Glomerular endothelial cell (primary cell): ENCODE measurements around the gene LENEP. TPM values are rescaled to one million over a fixed set of nuclear protein-coding genes. Genes with fewer than 3 reads are reported as not detected.

Experiments used
- DNase-seq: peaks from one replicate; pipeline ENCODE4 v3.0.0-alpha.2; 2011; ENCODE audit warnings: low read depth, low spot score; ENCODE audit errors: extremely low read depth
- total RNA-seq: library from RNA; depleted of rRNA; stranded (reverse); fragments of >200 nt; gene quantifications from 2 replicates; pipeline ENCODE4 v1.2.3, GENCODE V29; 2015

LENEP gene
- total RNA-seq, 1 donor from 2014 or later = not detected

DNA sequence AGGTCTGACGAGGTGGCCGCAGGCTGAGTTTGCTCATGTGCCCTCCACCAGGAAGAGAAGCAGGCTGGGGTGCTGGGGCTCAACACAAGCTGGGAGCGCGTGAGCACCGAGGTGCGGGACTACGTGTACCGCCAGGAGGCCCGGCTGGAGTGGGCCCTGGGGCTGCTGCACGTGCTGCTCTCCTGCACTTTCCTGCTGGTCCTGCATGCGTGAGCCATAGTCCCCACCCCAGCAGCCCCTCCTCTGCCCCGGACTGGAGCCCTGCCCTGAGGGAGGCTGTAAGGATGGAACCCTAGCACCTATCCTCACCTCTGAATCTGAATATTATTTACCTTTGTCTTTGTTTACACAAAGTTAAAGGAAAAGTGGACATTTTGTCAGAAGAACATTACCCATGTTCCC is 49.9 kb downstream of the LENEP start:
- DNase-seq = no peak

DNA sequence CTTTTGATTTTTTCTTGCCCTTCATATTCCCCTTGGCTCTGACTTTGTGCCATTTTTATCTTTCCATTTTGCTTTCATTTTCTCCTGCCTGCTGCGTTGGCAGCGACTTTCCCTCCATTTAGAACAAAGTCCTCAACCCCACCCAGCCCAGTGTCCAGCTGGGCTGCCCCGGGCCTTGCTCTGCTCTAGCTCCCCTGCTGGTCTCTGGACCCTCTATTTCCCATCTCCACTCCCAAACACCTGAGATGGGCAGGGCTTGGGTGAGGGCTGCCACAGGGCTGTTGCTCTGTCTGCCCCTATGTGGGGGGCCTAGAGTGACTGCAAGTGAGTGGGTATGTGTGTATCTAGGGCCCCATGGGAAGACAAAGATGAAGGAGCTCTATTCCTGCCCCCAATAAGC is 50.4 kb downstream of the LENEP start:
- no peak for DNase-seq

Other genes with a start within 250 kb of the LENEP start
- gene KCNN3, start 123.3 kb upstream of the LENEP start, total RNA-seq = 4.8 and 10.5 TPM in 2 replicates
- 8.1 and 11.6 TPM in 2 replicates for gene PMVK, start 56.9 kb upstream of the LENEP start, total RNA-seq
- 108 and 115 TPM in 2 replicates for gene PBXIP1, start 37.5 kb upstream of the LENEP start, total RNA-seq
- gene PYGO2, start 31.8 kb upstream of the LENEP start, total RNA-seq = 17.5 and 20.9 TPM in 2 replicates
- 300 and 313 TPM in 2 replicates for gene SHC1, start 22.8 kb upstream of the LENEP start, total RNA-seq
- 37.8 and 57.8 TPM in 2 replicates for gene CKS1B, start 18.9 kb upstream of the LENEP start, total RNA-seq
- 31.2 and 33.7 TPM in 2 replicates for gene FLAD1, start 10.2 kb upstream of the LENEP start, total RNA-seq
- 19.3 and 23.6 TPM in 2 replicates for gene ZBTB7B, start 9.2 kb downstream of the LENEP start, total RNA-seq
- gene DCST2, start 40.2 kb downstream of the LENEP start, total RNA-seq = 0.12 TPM in 1 of 2 replicates, not detected in the other
- not detected in 2 replicates for gene DCST1, start 40.2 kb downstream of the LENEP start, total RNA-seq
- gene ADAM15, start 57.7 kb downstream of the LENEP start, total RNA-seq = 405 and 619 TPM in 2 replicates
- gene EFNA4, start 70.2 kb downstream of the LENEP start, total RNA-seq = 19.2 and 25.1 TPM in 2 replicates
- gene EFNA3, start 85.3 kb downstream of the LENEP start, total RNA-seq = 1.5 and 4.0 TPM in 2 replicates
- 77.9 and 195 TPM in 2 replicates for gene EFNA1, start 134.3 kb downstream of the LENEP start, total RNA-seq
- gene SLC50A1, start 142.3 kb downstream of the LENEP start, total RNA-seq = 21.0 and 29.1 TPM in 2 replicates
- 41.0 and 45.0 TPM in 2 replicates for gene DPM3, start 146.9 kb downstream of the LENEP start, total RNA-seq
- 121 and 150 TPM in 2 replicates for gene KRTCAP2, start 179.7 kb downstream of the LENEP start, total RNA-seq
- 9.9 and 11.8 TPM in 2 replicates for gene TRIM46, start 180.3 kb downstream of the LENEP start, total RNA-seq
- gene THBS3, start 214.3 kb downstream of the LENEP start, total RNA-seq = 12.5 and 18.2 TPM in 2 replicates
- gene MTX1, start 215.1 kb downstream of the LENEP start, total RNA-seq = 44.3 and 45.6 TPM in 2 replicates